ENCODE measurements around the gene SLC9A9. TPM values are rescaled to one million over a fixed set of nuclear protein-coding genes. Genes with fewer than 3 reads are reported as not detected.

Gene SLC9A9
- total and polyA plus RNA-seq, 2 experiments from 2014 or later = 2.2 to 6.8 TPM

- Histone ChIP-seq H3K27me3 (no peaks in the 10 kb centered on the region), H2AFZ (no peak overlapping the region), H3K4me3 (no peak overlapping the region), H3K9me3 (ENCODE audit: low read depth) (no peaks in the 10 kb centered on the region), H4K20me1 (ENCODE audit: insufficient read depth, poor library complexity, severe bottlenecking) (no peaks in the 10 kb centered on the region), H3K79me2 (no peaks in the 10 kb centered on the region), H3K4me2 (no peak overlapping the region), H3K4me1 (ENCODE audit: insufficient read depth) (peaks cover 5% of the 10 kb centered on the region), H3K27ac (no peak overlapping the region), H3K9me2 (replicated peaks; ENCODE audit: insufficient read depth) (no peaks in the 10 kb centered on the region), H3K36me3 (replicated peaks; ENCODE audit: insufficient read depth, low read depth) (no peaks in the 10 kb centered on the region)
- DNase-seq (ENCODE audit: low spot score) = no peak
- TF ChIP-seq CTCF (IDR thresholded peaks at IDR 0.05; ENCODE audit: poor library complexity) (no peak), EZH2 (IDR thresholded peaks at IDR 0.05; ENCODE audit: borderline replicate concordance) (no peak), EZH2phosphoT487 (IDR thresholded peaks at IDR 0.05; ENCODE audit: low read depth, severe bottlenecking, unreplicated experiment) (no peak)
- 85% methylated on average over 6 of the region's 6 CpGs for WGBS (ENCODE audit: low lambda C conversion rate, missing lambda C conversion rate)
These were observed 246.4 kb downstream of the SLC9A9 start for GRCh38 chr3:143601723-143602484.

- Histone ChIP-seq H3K27me3 (no peaks in the 10 kb centered on the region), H3K27ac (no peak overlapping the region), H4K20me1 (ENCODE audit: insufficient read depth, poor library complexity, severe bottlenecking) (no peaks in the 10 kb centered on the region), H3K4me2 (no peak overlapping the region), H3K9me3 (ENCODE audit: low read depth) (no peaks in the 10 kb centered on the region), H3K4me3 (no peak overlapping the region), H3K4me1 (ENCODE audit: insufficient read depth) (peaks cover 5% of the 10 kb centered on the region), H3K9me2 (replicated peaks; ENCODE audit: insufficient read depth) (no peaks in the 10 kb centered on the region), H2AFZ (no peak overlapping the region), H3K36me3 (replicated peaks; ENCODE audit: insufficient read depth, low read depth) (no peaks in the 10 kb centered on the region), H3K79me2 (no peaks in the 10 kb centered on the region)
- no peak for TF ChIP-seq EZH2phosphoT487 (IDR thresholded peaks at IDR 0.05; ENCODE audit: low read depth, severe bottlenecking, unreplicated experiment)
- no peak for TF ChIP-seq CTCF (IDR thresholded peaks at IDR 0.05; ENCODE audit: poor library complexity)
- DNase-seq (ENCODE audit: low spot score) = no peak
- WGBS (ENCODE audit: low lambda C conversion rate, missing lambda C conversion rate) = 94% methylated on average over 4 of the region's 4 CpGs
These were observed 247.2 kb downstream of the SLC9A9 start for GRCh38 chr3:143600756-143601718.

- Histone ChIP-seq H3K79me2 (no peaks in the 10 kb centered on the region), H3K4me1 (ENCODE audit: insufficient read depth) (peaks cover 20% of the 10 kb centered on the region), H2AFZ (no peak overlapping the region), H3K9me2 (replicated peaks; ENCODE audit: insufficient read depth) (no peaks in the 10 kb centered on the region), H3K9me3 (ENCODE audit: low read depth) (no peaks in the 10 kb centered on the region), H3K27ac (no peak overlapping the region), H3K36me3 (replicated peaks; ENCODE audit: insufficient read depth, low read depth) (no peaks in the 10 kb centered on the region), H3K4me2 (no peak overlapping the region), H3K27me3 (no peaks in the 10 kb centered on the region), H3K4me3 (no peak overlapping the region), H4K20me1 (ENCODE audit: insufficient read depth, poor library complexity, severe bottlenecking) (no peaks in the 10 kb centered on the region)
- 86% methylated on average over 17 of the region's 17 CpGs for WGBS (ENCODE audit: low lambda C conversion rate, missing lambda C conversion rate)
- no peak for TF ChIP-seq EZH2phosphoT487 (IDR thresholded peaks at IDR 0.05; ENCODE audit: low read depth, severe bottlenecking, unreplicated experiment)
- TF ChIP-seq CTCF (IDR thresholded peaks at IDR 0.05; ENCODE audit: poor library complexity) = no peak
- TF ChIP-seq EZH2 (IDR thresholded peaks at IDR 0.05; ENCODE audit: borderline replicate concordance) = no peak
- DNase-seq (ENCODE audit: low spot score) = no peak
These were observed 250.3 kb downstream of the SLC9A9 start for GRCh38 chr3:143597774-143598652.
